Kidney (tissue), 14 donors: ENCODE measurements around the gene FBLN7. TPM values are rescaled to one million over a fixed set of nuclear protein-coding genes. Genes with fewer than 3 reads are reported as not detected.
A peak's percentile ranks its signal among the peaks of the same experiment; 100 is the strongest.

Experiments used
- DNase-seq, 5 donors: peaks; one replicate each; pipeline ENCODE4 v3.0.0-alpha.2; 2013 to 2020
- FAIRE-seq: peaks from 2 replicates; lab custom pipeline; 2012; peaks lifted over from hg19 to GRCh38; lab: Jason Lieb, UNC
- H3K27ac ChIP-seq, 2 donors: one replicate each; pipeline ENCODE4 v1.7.0; 2013; ENCODE audit warnings: low read depth in 2 of 2, low read length in 2 of 2, inconsistent platforms in 1 of 2
- H3K27me3 ChIP-seq: one replicate; pipeline ENCODE4 v1.7.1; 2013; ENCODE audit warnings: low read length, inconsistent platforms; ENCODE audit not compliant: control insufficient read depth, insufficient read depth
- H3K36me3 ChIP-seq, 3 donors: one replicate each; pipeline versions ENCODE4 v1.7.0 to v1.7.1; 2013; ENCODE audit warnings: low read length in 3 of 3, control low read depth in 1 of 3, inconsistent platforms in 1 of 3; ENCODE audit not compliant: insufficient read depth in 3 of 3, control insufficient read depth in 2 of 3
- H3K4me1 ChIP-seq, 3 donors: one replicate each; pipeline versions ENCODE4 v1.7.0 to v1.7.1; 2013; ENCODE audit warnings: low read length in 3 of 3, inconsistent platforms in 1 of 3, low read depth in 1 of 3; ENCODE audit not compliant: control insufficient read depth in 2 of 3, insufficient read depth in 2 of 3
- H3K4me3 ChIP-seq, 3 donors: one replicate each; pipeline versions ENCODE4 v1.7.0 to v1.8.1; 2013; ENCODE audit warnings: low read length in 3 of 3, control low read depth in 1 of 3, inconsistent platforms in 1 of 3
- H3K9ac ChIP-seq, 3 donors: one replicate each; pipeline versions ENCODE4 v1.7.0 to v1.7.1; 2013; ENCODE audit warnings: low read length in 3 of 3, control low read depth in 1 of 3, inconsistent platforms in 1 of 3
- H3K9me3 ChIP-seq, 3 donors: one replicate each; pipeline versions ENCODE4 v1.7.0 to v1.7.1; 2013; ENCODE audit warnings: low read length in 3 of 3, control low read depth in 1 of 3, inconsistent platforms in 1 of 3; ENCODE audit not compliant: control insufficient read depth in 2 of 3, insufficient read depth in 1 of 3
- CTCF ChIP-seq: IDR thresholded peaks from 3 replicates; pipeline ENCODE4 v1.5.1; 2012; ENCODE audit warnings: mild to moderate bottlenecking, moderate library complexity, borderline replicate concordance; ENCODE audit not compliant: insufficient read depth; ENCODE audit errors: extremely low read depth
- intact Hi-C: fragments of 100-400 bp; cut with DNase I; formaldehyde crosslinking; loops from one replicate; pipeline ENCODE4 v1.11.1; 2022
- polyA plus RNA-seq: library from polyadenylated mRNA; stranded (reverse); fragments of 350-450 nt; fragmentation: Illumina TruSeq; extraction: RNeasy Lipid Tissue Mini Kit (QIAGEN cat#74804); gene quantifications from one replicate; pipeline ENCODE4 v1.2.3, GENCODE V29; 2014; ENCODE audit warnings: low read depth, low replicate concordance; ENCODE audit not compliant: insufficient read depth
- total RNA-seq: library from RNA; stranded (reverse); fragmentation: NEBNext Ultra II Directional; extraction: Animal tissue kit (Norgen Biotek cat#: 25700); gene quantifications from one replicate; pipeline ENCODE4 v1.2.1, GENCODE V29; 2021
- donor health status: control.
- donor health status: control.
- donor health status: control.
- donor health status: control.
- donor health status: control.
- donor health status: DM: yes; HTN: yes; CAD: no.
- donor health status: Normal renal cell carcinoma (clear cell type).

The FBLN7 gene
- total and polyA plus RNA-seq, 2 donors from 2014 or later: 0.71 to 4.6 TPM

- H3K4me3 ChIP-seq: no peak overlapping the region
- FAIRE-seq: no peak
- TF ChIP-seq CTCF: no peak
- H3K4me1 ChIP-seq: no peaks in the 10 kb centered on the region
- H3K27me3 ChIP-seq: no peaks in the 10 kb centered on the region
- peak in 2 of 5 donors; percentile 11 to 31 for DNase-seq
- no peak overlapping the region for H3K9ac ChIP-seq
- H3K36me3 ChIP-seq: no peaks in the 10 kb centered on the region
- H3K27ac ChIP-seq: no peak overlapping the region
- intact Hi-C loops: no loop called here
- H3K9me3 ChIP-seq: no peaks in the 10 kb centered on the region
Measured at GRCh38 chr2:112152476-112153178, 14.4 kb downstream of the FBLN7 start.

DNA sequence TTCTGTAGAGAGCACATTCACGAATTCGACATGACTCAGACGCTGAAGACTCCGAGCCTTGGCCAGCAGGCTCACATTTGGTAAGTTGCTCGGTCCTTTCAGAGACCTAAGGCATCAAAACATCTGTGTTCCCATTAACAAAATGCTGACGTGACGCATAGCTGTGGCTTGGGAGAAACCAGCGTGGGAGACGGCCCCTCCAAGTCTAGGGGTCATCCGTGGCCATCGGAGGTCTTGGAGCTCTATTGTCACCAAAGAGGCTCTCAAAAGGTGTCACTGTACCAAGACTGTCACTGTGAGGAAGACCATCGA, 14.9 kb downstream of the FBLN7 start:
- Histone ChIP-seq H3K4me1 (no peaks in the 10 kb centered on the region), H3K4me3 (no peak overlapping the region), H3K27me3 (no peaks in the 10 kb centered on the region), H3K9ac (no peak overlapping the region), H3K27ac (no peak overlapping the region), H3K9me3 (no peaks in the 10 kb centered on the region), H3K36me3 (no peaks in the 10 kb centered on the region)
- intact Hi-C loops: no loop called here
- no peak for TF ChIP-seq CTCF
- DNase-seq (peak in 1 of 5 donors; percentile 10), FAIRE-seq (no peak)

GRCh38 chr2:112153501-112153900, 15.3 kb downstream of the FBLN7 start:
- DNase-seq: peak in 1 of 5 donors; percentile 19
- Histone ChIP-seq H3K4me1 (no peaks in the 10 kb centered on the region), H3K27ac (no peak overlapping the region), H3K9me3 (no peaks in the 10 kb centered on the region), H3K27me3 (no peaks in the 10 kb centered on the region), H3K4me3 (no peak overlapping the region), H3K9ac (no peak overlapping the region), H3K36me3 (no peaks in the 10 kb centered on the region)
- no peak for TF ChIP-seq CTCF
- intact Hi-C loops: no loop called here
- FAIRE-seq: no peak
